Left forelimb (tissue), 1 donor: ENCODE measurements around the gene C1QBP.
"Not testable (repeated sequence)": the region's sequence is repeated elsewhere in the genome, so short reads cannot be mapped to it uniquely, and the experiment has no call there.

Source experiments
- DNase-seq: peaks from one replicate; pipeline ENCODE4 v3.0.0-alpha.2; 2018; ENCODE audit warnings: low spot score

C1QBP gene

DNA sequence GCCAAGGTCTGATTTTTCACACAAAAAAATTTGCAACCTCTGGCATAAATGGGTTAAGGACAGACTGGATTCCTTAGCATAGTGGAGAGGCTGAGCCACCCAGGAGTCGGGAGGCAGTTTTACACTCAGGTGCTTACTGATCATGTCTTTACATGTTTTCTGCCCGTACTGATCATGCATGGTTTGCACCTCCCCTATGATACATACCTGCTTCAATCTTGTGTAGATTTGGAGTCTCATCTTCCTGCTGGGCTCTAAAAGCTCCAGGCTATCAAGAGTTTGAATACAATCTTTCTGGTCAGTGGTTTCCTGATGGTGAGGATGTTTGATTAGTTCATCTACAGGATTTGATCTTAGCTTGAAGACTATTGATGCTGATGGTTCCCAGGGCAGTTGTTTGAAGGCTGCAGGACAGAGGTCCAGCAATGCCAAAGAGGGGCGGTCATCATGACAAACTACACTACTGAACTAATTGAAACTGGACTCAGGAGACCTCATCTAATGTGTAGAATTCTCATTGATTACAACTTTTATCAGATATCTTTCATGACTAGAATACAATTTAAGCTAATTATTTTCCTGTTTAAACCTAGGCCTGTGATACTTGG, 6.9 kb downstream of the C1QBP start:
- DNase-seq = no peak

DNA sequence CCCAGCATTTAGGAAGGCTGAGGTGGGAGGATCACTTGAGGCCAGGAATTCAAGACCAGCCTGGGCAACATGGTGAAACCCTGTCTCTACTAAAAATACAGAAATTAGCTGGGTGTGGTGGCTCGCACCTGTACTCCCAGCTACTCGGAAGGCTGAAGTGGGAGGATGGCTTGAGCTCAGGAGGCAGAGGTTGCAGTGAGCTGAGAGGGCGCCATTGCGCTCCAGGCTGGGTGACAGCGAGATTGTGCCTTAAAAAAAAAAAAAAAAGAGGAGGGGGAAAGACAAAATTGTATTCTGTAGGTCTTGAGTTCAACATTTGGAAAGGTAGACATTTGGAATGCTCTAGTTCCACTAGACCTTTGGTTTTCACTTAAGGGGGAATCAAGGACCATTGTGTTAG, 7.7 kb downstream of the C1QBP start:
- not testable (repeated sequence) for DNase-seq

DNA sequence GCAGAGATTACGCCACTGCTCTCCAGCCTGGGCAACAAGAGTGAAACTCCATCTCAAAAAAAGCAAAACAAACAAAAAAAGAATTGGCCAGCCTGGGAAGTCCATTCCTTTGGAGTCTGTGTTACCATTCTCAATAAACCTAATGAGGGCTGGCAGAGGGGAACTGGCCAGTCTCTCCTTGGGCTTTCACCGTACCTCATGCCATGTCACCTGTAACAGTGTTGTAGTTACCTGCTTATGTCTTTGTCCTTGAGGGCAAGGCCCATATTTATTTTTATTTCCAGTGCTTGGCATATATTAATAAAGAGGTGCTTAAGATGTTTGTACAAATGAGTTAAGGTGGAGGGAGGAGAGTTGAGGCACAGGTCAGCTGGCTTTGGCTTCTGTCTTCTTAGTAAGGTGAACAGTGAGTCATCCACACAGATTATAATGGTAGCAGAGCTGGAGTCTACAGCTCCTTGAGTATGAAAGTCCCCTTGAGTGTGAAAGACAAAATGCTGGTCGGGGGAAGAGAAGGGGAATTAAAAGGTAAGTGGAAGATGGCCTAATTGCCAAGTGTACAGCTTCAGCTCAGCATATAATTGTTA, 8.4 kb downstream of the C1QBP start:
- no peak for DNase-seq

DNA sequence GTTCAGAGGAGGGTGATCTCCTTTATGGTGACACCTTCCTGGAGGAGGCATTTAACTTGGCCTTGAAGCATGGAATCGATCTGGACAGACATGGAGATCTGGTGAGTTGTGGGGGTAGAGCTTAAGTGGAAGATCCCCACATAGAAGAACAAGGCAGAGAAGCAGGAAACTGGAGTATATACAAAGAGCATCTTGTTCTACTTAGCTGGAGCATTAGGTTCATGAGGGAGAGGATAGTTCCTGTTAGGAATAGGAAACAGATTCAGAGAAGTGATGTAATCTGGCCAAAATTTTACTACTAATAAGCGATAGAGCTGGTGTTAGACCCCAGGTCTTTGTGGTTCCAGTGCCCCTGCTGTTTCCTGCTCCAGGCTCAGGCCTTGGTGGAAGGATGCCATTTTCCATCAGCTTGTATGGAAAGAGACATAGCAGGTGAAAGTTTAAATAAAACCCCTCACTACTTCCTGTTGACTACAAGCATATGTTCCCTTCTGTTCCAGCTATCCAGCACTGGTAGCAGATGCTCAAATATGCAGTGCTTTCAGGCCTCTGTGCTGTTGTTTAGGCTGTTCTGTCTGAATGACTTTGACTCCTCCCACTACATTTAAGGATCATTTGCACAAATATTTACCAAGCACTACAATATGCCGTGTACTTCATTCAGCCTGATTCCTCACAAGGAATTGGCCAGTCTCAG, 9.6 kb downstream of the C1QBP start:
- DNase-seq = no peak

DNA sequence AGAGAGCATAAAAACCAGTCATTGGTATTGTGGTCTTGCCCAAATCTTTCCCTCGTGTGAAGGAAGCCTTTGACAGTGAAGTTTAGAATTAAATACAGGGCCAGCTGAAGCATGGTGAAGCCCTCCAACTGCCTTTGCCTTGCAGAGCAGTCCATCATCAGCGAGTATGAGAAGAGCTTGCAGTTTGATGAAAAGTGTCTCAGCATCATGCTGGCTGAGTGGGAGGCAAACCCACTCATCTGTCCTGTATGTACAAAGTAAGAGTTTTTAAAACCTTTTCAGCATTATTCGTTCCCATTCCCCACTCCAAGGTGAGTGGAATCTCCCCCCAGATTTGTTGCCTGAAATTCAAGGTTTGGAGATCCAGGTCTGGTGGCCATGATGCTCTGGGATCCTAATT, 13.1 kb downstream of the C1QBP start:
- no peak for DNase-seq

DNA sequence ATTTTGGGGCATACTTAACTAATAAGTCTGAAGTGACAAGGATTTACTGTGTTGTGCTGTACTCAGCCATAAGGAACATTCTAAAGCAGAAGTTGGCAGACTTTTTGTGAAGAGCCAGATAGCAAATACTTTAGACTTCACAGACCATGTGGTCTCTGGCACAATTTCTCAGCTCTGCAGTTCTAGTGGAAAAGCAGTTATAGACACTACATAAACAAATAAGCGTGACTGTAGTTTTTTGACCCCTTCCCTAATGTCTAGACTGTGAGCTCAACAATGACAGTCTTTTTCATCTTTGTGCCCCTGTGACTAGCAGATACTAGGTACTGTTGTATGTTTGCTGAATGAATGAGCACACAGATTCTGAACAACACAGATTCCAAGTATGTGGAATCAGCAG, 14.0 kb downstream of the C1QBP start:
- DNase-seq = no peak

DNA sequence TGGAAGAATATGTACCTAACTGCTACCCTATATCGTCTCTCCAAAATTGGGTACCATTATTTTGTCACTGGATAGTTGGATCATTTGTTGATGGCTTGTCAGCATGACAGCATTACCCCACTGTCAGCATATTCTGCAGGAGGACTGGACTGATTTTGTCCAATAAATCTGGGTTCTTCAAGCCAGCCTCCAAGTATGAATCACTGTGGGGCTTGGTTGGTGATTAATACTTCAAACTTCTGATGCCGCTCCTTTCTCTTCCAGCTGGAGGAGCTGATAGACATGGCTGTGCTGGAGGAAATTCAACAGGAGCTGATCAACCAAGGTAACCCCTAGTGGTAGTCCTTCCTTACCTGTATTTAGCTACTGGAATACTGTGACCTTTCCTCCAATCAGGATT, 16.4 kb downstream of the C1QBP start:
- no peak for DNase-seq

DNA sequence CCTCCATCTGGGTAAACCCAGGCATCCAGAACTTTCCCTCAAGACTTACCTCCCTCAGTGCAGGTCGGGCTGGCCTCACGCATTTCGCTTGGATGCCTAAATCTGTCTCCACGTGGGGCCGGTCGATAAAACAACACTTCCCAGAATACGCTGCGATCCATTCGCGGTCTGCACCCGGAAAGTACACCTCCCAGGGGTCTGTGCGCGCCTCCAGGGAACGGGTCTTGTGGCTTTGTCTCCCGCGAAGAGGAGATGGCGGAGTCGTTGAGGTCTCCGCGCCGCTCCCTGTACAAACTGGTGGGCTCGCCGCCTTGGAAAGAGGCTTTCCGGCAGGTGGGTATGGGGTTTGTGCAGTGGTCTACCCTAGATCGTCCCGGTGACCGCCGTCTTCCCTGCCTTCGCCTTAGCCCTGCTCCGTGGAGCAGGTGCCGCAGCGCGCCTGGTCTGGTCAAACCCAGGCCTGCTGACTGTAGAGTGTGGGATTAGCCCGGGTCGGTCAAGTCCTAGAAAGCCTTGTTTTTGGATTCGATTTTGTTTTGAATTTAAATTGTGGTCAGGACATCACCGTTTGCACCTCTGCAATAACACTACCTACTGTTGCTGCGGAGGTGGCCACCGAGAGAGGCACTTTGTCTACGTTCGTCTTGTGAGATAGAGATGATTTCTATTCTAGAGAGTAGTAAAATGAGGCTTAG, 18.8 kb downstream of the C1QBP start, which contains the start of gene RPAIN:
TSS of gene RPAIN (plus strand) at position 224 of the 695 bp plus-strand sequence. CDS start at position 253, 29 bp downstream.
- DNase-seq = no peak

DNA sequence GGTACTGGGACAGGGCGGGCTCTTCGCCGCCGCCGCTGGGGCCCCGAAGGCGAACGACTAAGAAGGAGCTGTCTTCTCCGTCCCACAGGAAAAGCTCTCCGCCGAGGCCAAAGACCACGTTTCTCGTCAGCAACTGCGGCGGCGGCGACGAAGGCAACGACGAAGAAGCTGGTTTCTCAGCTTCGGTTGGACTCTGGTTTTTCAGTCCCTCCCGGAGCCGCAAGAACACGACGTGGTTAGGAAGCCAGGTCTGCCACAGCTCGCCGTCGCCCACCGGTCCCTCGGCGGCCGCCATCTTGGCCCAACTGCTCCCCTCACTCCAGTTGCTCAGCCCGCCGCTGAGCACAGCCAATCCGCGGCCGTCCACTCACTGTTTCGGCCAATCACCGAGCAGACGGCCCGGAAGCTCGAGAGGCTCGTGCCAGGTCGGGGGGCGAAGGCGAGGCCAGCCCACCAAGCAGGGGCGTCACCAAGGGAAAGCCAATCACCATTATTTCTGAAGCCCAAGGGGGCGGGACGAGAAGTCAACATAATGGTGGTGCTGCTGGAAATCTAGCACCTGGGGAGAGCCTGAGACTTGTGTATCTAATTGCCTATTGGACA, 19.5 kb downstream of the C1QBP start, which contains the start of gene NUP88:
TSS of gene NUP88 (minus strand) at position 307 of the 603 bp plus-strand sequence. CDS start at position 295, 12 bp downstream.
- DNase-seq = peak; percentile 98

DNA sequence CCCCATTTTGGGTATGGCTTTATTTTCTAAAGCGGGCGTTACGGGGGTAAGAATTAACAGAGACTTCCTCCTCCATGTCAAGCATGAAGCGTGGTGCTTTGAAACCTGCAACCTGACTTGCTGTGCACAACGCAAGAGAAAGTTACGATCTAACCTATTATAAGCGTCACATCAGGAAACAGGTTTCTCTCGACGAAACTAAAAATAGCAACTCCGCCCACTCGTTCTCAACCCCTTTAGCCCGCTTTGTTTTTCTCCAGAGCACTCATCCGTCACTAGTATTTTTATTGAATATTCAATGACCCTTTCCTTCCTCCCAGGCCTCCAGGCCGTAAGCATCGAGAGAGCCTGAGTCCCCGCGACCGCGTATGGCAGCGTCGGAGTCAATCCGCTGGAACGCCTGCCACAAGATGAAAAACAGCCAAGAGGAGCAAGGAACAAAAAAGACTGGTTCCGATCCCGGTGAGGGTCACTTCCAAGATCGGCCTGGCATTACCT, 20.0 kb downstream of the C1QBP start:
- DNase-seq = no peak

DNA sequence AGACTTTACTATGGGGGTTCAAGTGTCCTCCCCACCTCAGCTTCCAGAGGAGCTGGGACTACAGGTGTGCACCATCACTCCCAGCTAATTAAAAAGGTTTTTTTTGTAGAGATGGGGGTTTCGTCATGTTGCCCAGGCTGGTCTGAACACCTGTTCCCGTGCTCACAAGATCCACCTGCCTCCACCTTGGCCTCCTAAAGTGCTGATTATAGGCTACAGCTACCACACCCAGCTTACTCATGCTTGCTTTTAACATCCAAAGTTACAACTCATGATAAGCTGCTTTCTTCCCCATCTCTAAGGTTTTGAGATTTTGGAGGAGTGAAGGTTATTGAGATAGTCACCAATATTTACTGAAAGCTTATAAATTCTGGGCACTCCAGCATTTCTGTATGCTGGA, 22.1 kb downstream of the C1QBP start:
- DNase-seq = no peak

DNA sequence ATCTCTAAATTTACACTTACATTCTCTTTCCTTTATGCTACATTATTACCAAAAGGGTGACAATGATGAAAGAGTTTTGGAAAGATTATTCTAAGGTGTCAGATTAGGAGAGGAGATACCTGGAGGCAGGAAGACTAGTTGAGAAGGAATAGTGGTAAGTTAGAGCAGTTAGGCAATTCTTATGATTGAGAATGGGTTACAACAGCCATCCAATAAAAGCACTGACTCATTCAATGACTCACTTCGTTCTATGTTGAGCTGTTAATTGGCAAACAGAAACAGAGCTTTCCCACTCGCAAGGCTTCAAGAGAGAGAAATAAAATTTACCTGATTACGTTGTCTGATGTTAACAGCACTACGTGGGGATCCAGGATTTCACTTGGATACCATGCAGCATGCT, 25.3 kb downstream of the C1QBP start:
- DNase-seq = no peak

DNA sequence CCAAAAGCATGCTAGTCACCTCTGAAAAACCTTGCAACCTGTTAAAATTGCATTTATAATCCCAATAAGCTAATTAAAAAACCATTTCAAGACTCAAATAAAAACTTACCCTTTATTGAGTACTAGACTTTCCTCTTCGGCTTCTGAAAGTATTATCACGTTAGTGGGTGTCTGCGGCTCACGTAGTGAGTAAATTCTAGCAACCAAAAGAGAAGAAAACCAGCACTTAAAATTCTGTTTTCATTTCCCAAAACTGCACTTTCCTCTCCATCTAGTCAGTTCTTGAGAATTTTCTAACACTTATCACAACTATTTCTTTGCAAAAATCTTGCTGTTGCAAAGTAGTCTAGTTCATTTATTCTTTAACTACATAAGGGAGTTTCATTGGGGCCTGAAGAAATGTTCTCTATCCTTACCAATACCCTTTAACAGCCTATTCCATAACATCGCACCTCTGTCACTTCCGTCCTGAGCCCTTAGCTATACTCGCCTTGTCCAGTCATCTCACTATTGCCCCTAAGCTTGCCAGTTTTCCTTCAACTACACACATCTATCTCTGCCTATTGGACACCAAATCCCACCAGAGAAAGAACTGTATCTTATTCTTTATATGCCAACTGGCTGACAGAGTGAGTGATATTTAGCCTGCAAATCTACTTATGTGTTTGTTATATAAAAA, 28.2 kb downstream of the C1QBP start:
- DNase-seq = no peak

DNA sequence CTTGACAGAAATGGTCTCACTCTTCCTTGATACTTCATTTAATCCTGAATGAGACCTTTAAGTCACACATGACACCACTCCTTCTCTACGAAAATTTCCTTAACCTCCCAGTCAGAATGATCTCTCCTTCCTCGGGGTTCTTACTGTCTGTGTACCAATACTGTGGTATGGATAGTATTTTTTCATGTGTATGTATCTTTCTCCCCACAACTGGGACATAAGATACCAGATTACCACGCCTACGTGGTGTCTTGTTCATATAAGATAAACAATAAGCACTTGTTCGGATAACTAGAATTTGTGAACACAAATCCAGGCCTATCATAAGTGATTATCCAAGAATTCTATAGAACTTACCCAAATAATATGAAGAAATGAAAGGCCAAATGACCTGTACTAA, 30.8 kb downstream of the C1QBP start:
- no peak for DNase-seq

DNA sequence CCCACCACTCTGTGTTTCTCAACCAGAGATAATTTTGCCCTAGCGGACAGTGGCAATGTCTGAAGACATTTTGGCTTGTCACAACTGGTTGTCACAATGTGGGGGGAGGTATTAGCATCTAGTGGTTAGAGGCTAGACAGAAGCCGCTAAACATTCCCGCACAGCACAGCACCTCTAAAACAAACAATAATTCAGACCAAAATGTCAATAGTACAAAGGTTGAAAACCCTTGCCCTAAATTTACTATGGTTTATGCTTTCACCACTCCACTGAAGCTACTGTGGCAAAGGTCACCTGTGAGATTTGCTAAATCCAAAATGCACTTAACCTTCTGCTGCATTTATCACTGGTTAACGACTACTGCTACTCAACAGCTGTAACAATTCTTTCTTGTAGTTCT, 33.6 kb downstream of the C1QBP start:
- no peak for DNase-seq

DNA sequence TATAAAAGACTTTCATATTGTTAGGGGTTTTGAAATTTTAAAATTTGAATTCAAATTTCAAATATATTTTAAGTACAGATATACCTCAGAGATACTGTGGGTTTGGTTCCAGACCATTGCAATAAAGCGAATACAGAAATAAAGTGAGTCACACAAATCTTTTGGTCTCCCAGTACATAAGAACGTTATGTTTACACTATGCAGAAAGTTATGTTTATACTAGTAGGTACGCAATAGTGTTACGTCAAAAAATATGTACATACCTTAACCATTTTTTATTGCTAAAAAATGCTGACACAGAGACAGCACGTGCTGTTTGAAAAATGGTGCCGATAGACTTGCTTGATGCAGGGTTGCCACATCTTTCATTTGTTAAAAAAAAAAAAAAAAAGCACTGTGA, 39.2 kb downstream of the C1QBP start:
- DNase-seq = no peak

DNA sequence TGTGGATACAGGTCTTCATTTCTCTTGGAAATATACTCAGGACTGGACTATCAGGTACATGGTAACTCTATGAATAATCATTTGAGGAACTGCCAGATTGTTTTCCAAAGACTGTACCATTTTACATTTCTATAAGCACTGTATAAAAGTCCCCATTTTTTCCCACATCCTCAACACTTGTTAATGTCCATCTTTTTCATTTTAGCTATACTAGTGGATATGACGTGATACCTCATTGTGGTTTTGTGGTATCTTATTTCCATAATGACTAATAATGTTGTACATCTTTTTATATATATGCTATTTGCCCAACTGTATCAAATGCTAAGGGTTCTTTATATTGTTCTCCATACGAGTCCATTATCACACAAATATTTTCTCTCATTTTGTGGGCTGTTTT, 42.3 kb downstream of the C1QBP start:
- DNase-seq = no peak

DNA sequence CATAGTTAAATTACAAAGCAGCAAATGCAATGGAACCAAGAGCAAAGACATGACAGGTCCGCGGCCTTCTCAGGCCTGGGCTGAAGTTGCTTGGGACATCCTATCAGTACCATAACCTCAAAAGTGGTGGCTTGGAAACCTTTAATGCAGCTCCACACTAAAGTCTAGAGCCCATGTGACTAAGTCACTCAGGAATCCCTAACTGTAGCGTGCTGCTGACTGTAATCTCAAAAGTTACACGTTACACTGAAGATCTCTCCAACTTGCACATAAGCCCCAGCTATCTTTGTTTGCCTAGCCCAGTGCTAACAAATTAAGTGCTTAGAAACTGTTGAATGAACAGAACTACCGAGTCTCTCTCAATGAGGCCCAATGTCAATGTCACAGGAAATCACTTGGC, 47.3 kb downstream of the C1QBP start:
- no peak for DNase-seq
